Naive thymus-derived CD4-positive, alpha-beta T cell (primary cell): ENCODE results near the gene SPDYE9. TPM values are rescaled to one million over a fixed set of nuclear protein-coding genes. Genes with fewer than 3 reads are reported as not detected.
"Not testable (repeated sequence)": the region's sequence is repeated elsewhere in the genome, so short reads cannot be mapped to it uniquely, and the experiment has no call there.

Source experiments
- ATAC-seq: fragments of 150-1000 bp; cut with Tn5 transposase; 2 replicates; pipeline ENCODE4 v1.10.0; 2021; ENCODE audit warnings: mild to moderate bottlenecking, moderate library complexity
- CTCF ChIA-PET: fragments of 350-600 bp; sonication (Branson Sonifier 250); formaldehyde crosslinking; loops from one replicate; lab custom pipeline; 2021; ENCODE audit warnings: antibody characterized with exemption; lab: Charles Lee
- POLR2A ChIA-PET: fragments of 350-600 bp; sonication (Branson Sonifier 250); formaldehyde crosslinking; loops from one replicate; lab custom pipeline; 2021; ENCODE audit warnings: antibody characterized with exemption, inconsistent platforms; lab: Charles Lee
- DNase-seq, 9 donors: peaks; one replicate each; pipeline versions ENCODE4 v3.0.0 to v3.0.0-alpha.2; 2020 to 2022; ENCODE audit warnings: mixed read lengths in 1 of 9
- H3K27ac ChIP-seq: one replicate; pipeline ENCODE4 v1.7.0; 2013; ENCODE audit warnings: mild to moderate bottlenecking, low read depth, low read length, moderate library complexity
- H3K27me3 ChIP-seq, 2 donors: one replicate each; pipeline ENCODE4 v1.7.0; 2013; ENCODE audit warnings: low read length in 2 of 2, mild to moderate bottlenecking in 2 of 2, moderate library complexity in 2 of 2; ENCODE audit not compliant: control insufficient read depth in 2 of 2, insufficient read depth in 2 of 2
- H3K36me3 ChIP-seq, 3 experiments: 1 replicate in 2 of 3; 2 replicates in 1 of 3; pipeline ENCODE4 v1.7.0; 2013; ENCODE audit warnings: low read length in 3 of 3, mild to moderate bottlenecking in 3 of 3, moderate library complexity in 1 of 3; ENCODE audit not compliant: insufficient read depth in 3 of 3, control insufficient read depth in 2 of 3
- H3K4me1 ChIP-seq, 2 donors: one replicate each; pipeline ENCODE4 v1.7.0; 2013; ENCODE audit warnings: low read length in 2 of 2, mild to moderate bottlenecking in 2 of 2, moderate library complexity in 1 of 2; ENCODE audit not compliant: control insufficient read depth in 2 of 2, insufficient read depth in 2 of 2
- H3K4me3 ChIP-seq: 2 replicates; pipeline ENCODE4 v1.7.0; 2013; ENCODE audit warnings: mild to moderate bottlenecking, low read length
- H3K9me3 ChIP-seq, 3 experiments: 1 replicate in 2 of 3; 2 replicates in 1 of 3; pipeline ENCODE4 v1.7.0; 2013; ENCODE audit warnings: low read length in 3 of 3; ENCODE audit not compliant: control insufficient read depth in 2 of 3
- H3K27ac Mint-ChIP-seq, 9 donors: one replicate each; pipeline ENCODE4 v1.8.0; 2020 to 2022; ENCODE audit warnings: mixed read lengths in 9 of 9, mild to moderate bottlenecking in 8 of 9, moderate library complexity in 5 of 9, inconsistent platforms in 2 of 9
- H3K27me3 Mint-ChIP-seq, 5 donors: one replicate each; pipeline ENCODE4 v1.8.0; 2021 to 2022; ENCODE audit warnings: mixed read lengths in 5 of 5, mild to moderate bottlenecking in 1 of 5
- H3K36me3 Mint-ChIP-seq, 5 donors: one replicate each; pipeline ENCODE4 v1.8.0; 2020 to 2022; ENCODE audit warnings: mixed read lengths in 5 of 5, mild to moderate bottlenecking in 3 of 5, inconsistent platforms in 1 of 5
- H3K4me1 Mint-ChIP-seq, 7 donors: one replicate each; pipeline ENCODE4 v1.8.0; 2020 to 2022; ENCODE audit warnings: mixed read lengths in 7 of 7, mild to moderate bottlenecking in 3 of 7, inconsistent platforms in 1 of 7
- H3K4me3 Mint-ChIP-seq, 10 donors: one replicate each; pipeline ENCODE4 v1.8.0; 2020 to 2022; ENCODE audit warnings: mild to moderate bottlenecking in 10 of 10, mixed read lengths in 10 of 10, moderate library complexity in 6 of 10, inconsistent platforms in 2 of 10
- H3K9me3 Mint-ChIP-seq, 11 donors: one replicate each; pipeline ENCODE4 v1.8.0; 2020 to 2022; ENCODE audit warnings: mixed read lengths in 11 of 11, mild to moderate bottlenecking in 4 of 11, inconsistent platforms in 1 of 11, moderate library complexity in 1 of 11
- intact Hi-C, 2 donors: fragments of 100-400 bp; cut with micrococcal nuclease; formaldehyde crosslinking; loops; one replicate each; pipeline ENCODE4 v1.15.1; 2023
- polyA plus RNA-seq, 2 donors: library from polyadenylated mRNA; unstranded; fragments of 300-500 nt; fragmentation: Illumina TruSeq; gene quantifications; one replicate each; pipeline ENCODE4 v1.2.3, GENCODE V29; 2021
- total RNA-seq, 6 experiments: library from RNA in 5 of 6; stranded (reverse) in 5 of 6; gene quantifications; 1 replicate in 5 of 6; 2 replicates in 1 of 6; pipeline ENCODE4 v1.2.3 and lab custom pipeline; 2021 to 2026

The SPDYE9 gene
- total RNA-seq: not detected
- under 1 TPM in 1 of 2 donors, not detected in 1; 0.08 TPM for polyA plus RNA-seq
- total RNA-seq (lab: John Stamatoyannopoulos, UW): not detected

- H3K27me3 Mint-ChIP-seq, POLR2A ChIA-PET, CTCF ChIA-PET: not testable (repeated sequence)
Observed at GRCh38 chr7:73085938-73086337, at the start of gene SPDYE9. Gene SPDYE9 (minus strand): TSS chr7:73086038. CDS start chr7:73084238, 1,800 bp downstream.

GRCh38 chr7:73134866-73135265, 49.0 kb upstream of the SPDYE9 start:
- DNase-seq, intact Hi-C loops, H3K27ac ChIP-seq, H3K4me3 Mint-ChIP-seq, H3K27me3 ChIP-seq, H3K4me1 ChIP-seq, H3K9me3 ChIP-seq, CTCF ChIA-PET, H3K4me3 ChIP-seq, POLR2A ChIA-PET, H3K36me3 Mint-ChIP-seq, H3K27ac Mint-ChIP-seq, H3K36me3 ChIP-seq, H3K27me3 Mint-ChIP-seq, H3K9me3 Mint-ChIP-seq, H3K4me1 Mint-ChIP-seq: not testable (repeated sequence)
- peak; percentile 24 for ATAC-seq

More at GRCh38 chr7:73085938-73086337, at the start of gene SPDYE9:
- DNase-seq, H3K27ac ChIP-seq, H3K27me3 ChIP-seq, H3K9me3 Mint-ChIP-seq, H3K27ac Mint-ChIP-seq, H3K36me3 Mint-ChIP-seq, H3K4me3 ChIP-seq, H3K4me1 Mint-ChIP-seq, H3K9me3 ChIP-seq, H3K36me3 ChIP-seq, H3K4me3 Mint-ChIP-seq, intact Hi-C loops, H3K4me1 ChIP-seq, ATAC-seq: not testable (repeated sequence)

GRCh38 chr7:73132651-73133217, 46.9 kb upstream of the SPDYE9 start:
- H3K9me3 Mint-ChIP-seq, H3K36me3 ChIP-seq, DNase-seq, H3K36me3 Mint-ChIP-seq, H3K9me3 ChIP-seq, intact Hi-C loops, H3K4me1 Mint-ChIP-seq, H3K4me3 ChIP-seq, H3K27ac ChIP-seq, POLR2A ChIA-PET, H3K27me3 ChIP-seq, H3K4me3 Mint-ChIP-seq, H3K4me1 ChIP-seq, H3K27ac Mint-ChIP-seq, CTCF ChIA-PET, ATAC-seq, H3K27me3 Mint-ChIP-seq: not testable (repeated sequence)

- H3K9me3 ChIP-seq, POLR2A ChIA-PET, H3K36me3 ChIP-seq, ATAC-seq, H3K4me3 Mint-ChIP-seq, H3K27ac Mint-ChIP-seq, H3K36me3 Mint-ChIP-seq, CTCF ChIA-PET, H3K27ac ChIP-seq, H3K4me1 ChIP-seq, intact Hi-C loops, H3K27me3 ChIP-seq, H3K27me3 Mint-ChIP-seq, H3K4me3 ChIP-seq, H3K4me1 Mint-ChIP-seq, DNase-seq, H3K9me3 Mint-ChIP-seq: not testable (repeated sequence)
Observed at GRCh38 chr7:73130612-73131011, 44.8 kb upstream of the SPDYE9 start.

- H3K27me3 ChIP-seq, H3K36me3 ChIP-seq, intact Hi-C loops, H3K9me3 Mint-ChIP-seq, POLR2A ChIA-PET, H3K4me3 ChIP-seq, DNase-seq, H3K36me3 Mint-ChIP-seq, H3K27ac ChIP-seq, H3K4me1 Mint-ChIP-seq, H3K27me3 Mint-ChIP-seq, CTCF ChIA-PET, H3K4me3 Mint-ChIP-seq, H3K9me3 ChIP-seq, H3K27ac Mint-ChIP-seq, H3K4me1 ChIP-seq: not testable (repeated sequence)
- peak; percentile 38 for ATAC-seq
Observed at GRCh38 chr7:73124126-73124525, 38.3 kb upstream of the SPDYE9 start.

GRCh38 chr7:73122778-73123447, 37.1 kb upstream of the SPDYE9 start:
- H3K27ac ChIP-seq, H3K9me3 Mint-ChIP-seq, H3K4me3 ChIP-seq, CTCF ChIA-PET, POLR2A ChIA-PET, H3K4me1 Mint-ChIP-seq, H3K36me3 Mint-ChIP-seq, ATAC-seq, H3K4me3 Mint-ChIP-seq, DNase-seq, intact Hi-C loops, H3K36me3 ChIP-seq, H3K9me3 ChIP-seq, H3K4me1 ChIP-seq, H3K27me3 Mint-ChIP-seq, H3K27me3 ChIP-seq, H3K27ac Mint-ChIP-seq: not testable (repeated sequence)

GRCh38 chr7:73118155-73118554, 32.3 kb upstream of the SPDYE9 start:
- H3K9me3 ChIP-seq, H3K9me3 Mint-ChIP-seq, H3K27me3 Mint-ChIP-seq, H3K27me3 ChIP-seq, H3K4me1 ChIP-seq, DNase-seq, H3K4me3 ChIP-seq, ATAC-seq, H3K4me1 Mint-ChIP-seq, CTCF ChIA-PET, H3K36me3 Mint-ChIP-seq, H3K27ac Mint-ChIP-seq, H3K4me3 Mint-ChIP-seq, intact Hi-C loops, H3K36me3 ChIP-seq, POLR2A ChIA-PET, H3K27ac ChIP-seq: not testable (repeated sequence)
